GM23338 (cell line): ENCODE data around the gene PLCL1. TPM values are rescaled to one million over a fixed set of nuclear protein-coding genes. Genes with fewer than 3 reads are reported as not detected.

ENCODE experiments used
- ATAC-seq: fragments of 200-7000 bp; cut with Tn5 transposase; 3 replicates; pipeline ENCODE4 v1.9.1; 2020
- DNase-seq: peaks from one replicate; pipeline ENCODE4 v3.0.0-alpha.2; 2015; ENCODE audit warnings: low spot score
- H2AFZ ChIP-seq: fragments of 200-600 bp; sonication (generic); 2 replicates; pipeline ENCODE4 v1.8.0; 2016; ENCODE audit warnings: antibody characterized with exemption, mild to moderate bottlenecking, moderate library complexity
- H3F3A ChIP-seq: fragments of 200-600 bp; sonication (generic); replicated peaks from 2 replicates; pipeline ENCODE4 v1.8.0; 2017; ENCODE audit warnings: antibody characterized with exemption, mixed run types, low read depth
- H3K27ac ChIP-seq: fragments of 200-600 bp; sonication (generic); 2 replicates; pipeline ENCODE4 v1.6.1; 2016; ENCODE audit warnings: low read depth
- H3K27me3 ChIP-seq: fragments of 200-600 bp; sonication (generic); 2 replicates; pipeline ENCODE4 v1.8.0; 2016; ENCODE audit warnings: mild to moderate bottlenecking, mixed run types, moderate library complexity; ENCODE audit not compliant: insufficient read depth
- H3K36me3 ChIP-seq: fragments of 200-600 bp; sonication (generic); 2 replicates; pipeline ENCODE4 v1.8.0; 2016; ENCODE audit warnings: mild to moderate bottlenecking; ENCODE audit not compliant: insufficient read depth
- H3K4me1 ChIP-seq: fragments of 200-600 bp; sonication (generic); 2 replicates; pipeline ENCODE4 v1.8.0; 2016; ENCODE audit warnings: mild to moderate bottlenecking, moderate library complexity; ENCODE audit not compliant: insufficient read depth
- H3K4me2 ChIP-seq: fragments of 200-600 bp; sonication (generic); 2 replicates; pipeline ENCODE4 v1.7.1; 2017; ENCODE audit warnings: mixed run types
- H3K4me3 ChIP-seq: fragments of 200-600 bp; sonication (generic); 2 replicates; pipeline ENCODE4 v1.6.1; 2016; ENCODE audit warnings: mixed run types
- H3K79me2 ChIP-seq: fragments of 200-600 bp; sonication (generic); replicated peaks from 2 replicates; pipeline ENCODE4 v1.8.0; 2017; ENCODE audit warnings: mild to moderate bottlenecking; ENCODE audit not compliant: insufficient read depth
- H3K9me2 ChIP-seq: fragments of 200-600 bp; sonication (generic); 2 replicates; pipeline ENCODE4 v1.8.0; 2017; ENCODE audit not compliant: insufficient read depth
- H4K20me1 ChIP-seq: fragments of 200-600 bp; sonication (generic); replicated peaks from 2 replicates; pipeline ENCODE4 v1.8.0; 2017; ENCODE audit warnings: mild to moderate bottlenecking; ENCODE audit not compliant: insufficient read depth
- H3K27ac Mint-ChIP-seq: 2 replicates; pipeline ENCODE4 v1.8.0; 2020; ENCODE audit warnings: inconsistent platforms, mild to moderate bottlenecking, moderate library complexity, mixed read lengths
- H3K27me3 Mint-ChIP-seq: 3 replicates; pipeline ENCODE4 v1.8.0; 2022; ENCODE audit warnings: low read depth, mild to moderate bottlenecking, moderate library complexity, mixed read lengths, inconsistent platforms; ENCODE audit not compliant: insufficient read depth, poor library complexity
- H3K36me3 Mint-ChIP-seq: 3 replicates; pipeline ENCODE4 v1.8.0; 2021; ENCODE audit warnings: low read depth, mild to moderate bottlenecking, inconsistent platforms, moderate library complexity, mixed read lengths
- H3K4me1 Mint-ChIP-seq: 3 replicates; pipeline ENCODE4 v1.8.0; 2020; ENCODE audit warnings: mild to moderate bottlenecking, inconsistent platforms, mixed read lengths
- H3K4me3 Mint-ChIP-seq: 3 replicates; pipeline ENCODE4 v1.8.0; 2021; ENCODE audit warnings: moderate library complexity, mild to moderate bottlenecking, inconsistent platforms, mixed read lengths
- H3K9me3 Mint-ChIP-seq: 3 replicates; pipeline ENCODE4 v1.8.0; 2020; ENCODE audit warnings: moderate library complexity, mild to moderate bottlenecking, inconsistent platforms, mixed read lengths
- CREB1 ChIP-seq: fragments of 250-450 bp; sonication (Bioruptor Pico); IDR thresholded peaks from 2 replicates; pipeline ENCODE4 v1.5.0; 2020; ENCODE audit warnings: low read depth, mild to moderate bottlenecking, moderate library complexity
- CTCF ChIP-seq, 2 experiments: fragments of 200-600 bp in 1 of 2; sonication (generic) in 1 of 2; conservative IDR thresholded peaks; 2 replicates each; pipeline versions ENCODE4 v1.5.1 to v1.6.1; 2016 to 2017; ENCODE audit warnings: antibody characterized with exemption in 2 of 2, low read depth in 2 of 2, mild to moderate bottlenecking in 2 of 2, moderate library complexity in 1 of 2
- ETS1 ChIP-seq: IDR thresholded peaks from 2 replicates; pipeline ENCODE4 v1.6.1; 2016; ENCODE audit warnings: antibody characterized with exemption
- EZH2 ChIP-seq: fragments of 200-600 bp; sonication (generic); IDR thresholded peaks from one replicate; pipeline ENCODE4 v1.8.0; 2017; ENCODE audit warnings: antibody characterized with exemption, mild to moderate bottlenecking, low read depth; ENCODE audit not compliant: unreplicated experiment
- EZH2phosphoT487 ChIP-seq: fragments of 200-600 bp; sonication (generic); IDR thresholded peaks from one replicate; pipeline ENCODE4 v1.8.1; 2018; ENCODE audit warnings: antibody characterized with exemption; ENCODE audit not compliant: unreplicated experiment
- JUNB ChIP-seq: IDR thresholded peaks from one replicate; pipeline ENCODE4 v1.6.1; 2016; ENCODE audit warnings: antibody characterized with exemption; ENCODE audit not compliant: unreplicated experiment
- NANOG ChIP-seq: IDR thresholded peaks from 2 replicates; pipeline ENCODE4 v1.6.1; 2016; ENCODE audit warnings: antibody characterized with exemption, borderline replicate concordance
- POLR2AphosphoS5 ChIP-seq: IDR thresholded peaks from 2 replicates; pipeline ENCODE4 v1.6.1; 2016; ENCODE audit warnings: antibody characterized with exemption, low read depth
- REST ChIP-seq: IDR thresholded peaks from one replicate; pipeline ENCODE4 v1.6.1; 2018; ENCODE audit warnings: antibody characterized with exemption; ENCODE audit not compliant: unreplicated experiment
- STAT1 ChIP-seq: IDR thresholded peaks from one replicate; pipeline ENCODE4 v1.6.1; 2016; ENCODE audit warnings: antibody characterized with exemption; ENCODE audit not compliant: unreplicated experiment
- ZNF114 ChIP-seq: fragments of 250-450 bp; sonication (Bioruptor Pico); IDR thresholded peaks from 2 replicates; pipeline ENCODE4 v1.5.0; 2020; ENCODE audit warnings: mild to moderate bottlenecking, moderate library complexity
- ZNF331 ChIP-seq: fragments of 250-450 bp; sonication (Bioruptor Pico); IDR thresholded peaks from 2 replicates; pipeline ENCODE4 v1.5.0; 2020; ENCODE audit warnings: low read depth, mild to moderate bottlenecking, moderate library complexity
- ZNF462 ChIP-seq: fragments of 250-450 bp; sonication (Bioruptor Pico); IDR thresholded peaks from 2 replicates; pipeline ENCODE4 v1.5.0; 2020; ENCODE audit warnings: mild to moderate bottlenecking, moderate library complexity
- long read RNA-seq: library from polyadenylated mRNA; unstranded; transcript quantifications from one replicate; pipeline ENCODE4 v2.0.0, GENCODE V29; 2020; ENCODE audit not compliant: unreplicated experiment
- polyA plus RNA-seq: library from polyadenylated mRNA; unstranded; fragments of >200 nt; fragmentation: Nextera tagmentation; extraction: Ambion mirVana; gene quantifications from 2 replicates; pipeline ENCODE4 v1.2.1, GENCODE V29; 2016
- total RNA-seq: library from RNA; depleted of rRNA; stranded (reverse); fragments of >200 nt; shearing (Covaris generic); gene quantifications from 2 replicates; pipeline ENCODE4 v1.2.3, GENCODE V29; 2014; rRNA removed

The PLCL1 gene
- 0.12 TPM in 1 of 2 replicates, not detected in the other for total RNA-seq
- not detected in 2 replicates for polyA plus RNA-seq
- long read RNA-seq: 0 reads

GRCh38 chr2:197804049-197804757 lies at the start of gene PLCL1:
PLCL1 (plus strand) TSS chr2:197804593.
- no peak within 1 kb of the TSS for H3K27ac ChIP-seq
- H3K9me2 ChIP-seq: no peaks in the 10 kb centered on the region
- Mint-ChIP-seq H3K4me3 (peak within 1 kb of the TSS; percentile 83), H3K36me3 (no peaks in the 10 kb centered on the region), H3K27ac (no peak within 1 kb of the TSS), H3K4me1 (peaks cover 11% of the 10 kb centered on the region), H3K27me3 (peaks cover 24% of the 10 kb centered on the region), H3K9me3 (no peaks in the 10 kb centered on the region)
- no peaks in the 10 kb centered on the region; the same call in 1 of the 2 replicates for H3F3A ChIP-seq
- no peaks in the 10 kb centered on the region; the same call in 1 of the 2 replicates for H3K36me3 ChIP-seq
- H3K4me1 ChIP-seq: peaks cover 12% of the 10 kb centered on the region
- TF ChIP-seq JUNB (no peak), REST (no peak), CREB1 (CRISPR knock-in tag) (no peak), EZH2phosphoT487 (no peak), ZNF462 (CRISPR knock-in tag) (no peak), POLR2AphosphoS5 (no peak), STAT1 (no peak), NANOG (no peak), ZNF331 (CRISPR knock-in tag) (no peak), CTCF (conservative IDR thresholded peaks at IDR 0.05; ENCODE audit: low read depth in 2 of 2) (no peak), ETS1 (no peak), ZNF114 (CRISPR knock-in tag) (no peak), EZH2 (no peak)
- peak within 1 kb of the TSS; percentile 87; the same call in 1 of the 2 replicates for H2AFZ ChIP-seq
- DNase-seq (peak; percentile 96), ATAC-seq (peak; percentile 99)
- peaks cover 50% of the 10 kb centered on the region for H3K27me3 ChIP-seq
- peak within 1 kb of the TSS; percentile 94 for H3K4me2 ChIP-seq
- H3K4me3 ChIP-seq: peak within 1 kb of the TSS; percentile 73
- no peaks in the 10 kb centered on the region for H4K20me1 ChIP-seq
- H3K79me2 ChIP-seq: no peaks in the 10 kb centered on the region
